Keratinocyte (primary cell): Measurements from ENCODE around the gene FBLN7. TPM values are rescaled to one million over a fixed set of nuclear protein-coding genes. Genes with fewer than 3 reads are reported as not detected.

ENCODE experiments used
- DNase-seq: peaks from one replicate; pipeline ENCODE4 v3.0.0-alpha.2; 2011; ENCODE audit warnings: low read depth, missing footprints, low spot score
- FAIRE-seq: peaks from 2 replicates; lab custom pipeline; 2011; peaks lifted over from hg19 to GRCh38; lab: Jason Lieb, UNC
- H2AFZ ChIP-seq: 2 replicates; pipeline ENCODE4 v1.6.0; 2012; ENCODE audit warnings: low read length, control low read depth, inconsistent platforms; ENCODE audit not compliant: control insufficient read depth
- H3K27ac ChIP-seq: 2 replicates; pipeline ENCODE4 v1.5.1; 2011; ENCODE audit warnings: low read length; ENCODE audit not compliant: control insufficient read depth, insufficient read depth
- H3K27me3 ChIP-seq: 3 replicates; pipeline ENCODE4 v1.6.0; 2011; ENCODE audit warnings: low read length; ENCODE audit not compliant: control insufficient read depth, insufficient read depth; ENCODE audit errors: extremely low read depth
- H3K36me3 ChIP-seq, 2 experiments: 2 replicates in 1 of 2; 3 replicates in 1 of 2; pipeline ENCODE4 v1.5.1; 2011; ENCODE audit warnings: low read length in 2 of 2, mild to moderate bottlenecking in 1 of 2; ENCODE audit not compliant: control insufficient read depth in 2 of 2, insufficient read depth in 2 of 2; ENCODE audit errors: extremely low read depth in 1 of 2
- H3K4me1 ChIP-seq: 3 replicates; pipeline ENCODE4 v1.5.1; 2011; ENCODE audit warnings: low read length; ENCODE audit not compliant: control insufficient read depth, insufficient read depth; ENCODE audit errors: extremely low read depth
- H3K4me2 ChIP-seq: 3 replicates; pipeline ENCODE4 v1.6.0; 2011; ENCODE audit warnings: low read depth, low read length; ENCODE audit not compliant: control insufficient read depth, insufficient read depth; ENCODE audit errors: extremely low read depth
- H3K4me3 ChIP-seq, 3 experiments: fragments of 200-600 bp in 1 of 3; sonication (generic) in 1 of 3; 2 replicates in 2 of 3; 3 replicates in 1 of 3; pipeline ENCODE4 v1.5.1; 2011 to 2016; ENCODE audit warnings: low read length in 3 of 3, mild to moderate bottlenecking in 3 of 3, control low read depth in 2 of 3, inconsistent platforms in 1 of 3, low read depth in 1 of 3, mixed read lengths in 1 of 3, mixed run types in 1 of 3, moderate library complexity in 1 of 3; ENCODE audit not compliant: control insufficient read depth in 2 of 3, insufficient read depth in 2 of 3; ENCODE audit errors: extremely low read depth in 1 of 3
- H3K79me2 ChIP-seq: 2 replicates; pipeline ENCODE4 v1.6.0; 2012; ENCODE audit warnings: low read length; ENCODE audit not compliant: control insufficient read depth, insufficient read depth
- H3K9ac ChIP-seq: 3 replicates; pipeline ENCODE4 v1.6.0; 2011; ENCODE audit warnings: low read length; ENCODE audit not compliant: control insufficient read depth, insufficient read depth; ENCODE audit errors: extremely low read depth
- H3K9me1 ChIP-seq: 3 replicates; pipeline ENCODE4 v1.6.0; 2011; ENCODE audit warnings: low read length; ENCODE audit not compliant: control insufficient read depth, insufficient read depth; ENCODE audit errors: extremely low read depth
- H3K9me3 ChIP-seq: 2 replicates; pipeline ENCODE4 v1.5.1; 2012; ENCODE audit warnings: low read depth, low read length; ENCODE audit not compliant: control insufficient read depth
- H4K20me1 ChIP-seq: 3 replicates; pipeline ENCODE4 v1.6.0; 2011; ENCODE audit warnings: low read length; ENCODE audit not compliant: control insufficient read depth, insufficient read depth; ENCODE audit errors: extremely low read depth
- EZH2 ChIP-seq: IDR thresholded peaks from one replicate; pipeline ENCODE4 v1.6.1; 2012; ENCODE audit warnings: inconsistent platforms, mild to moderate bottlenecking, low read length, moderate library complexity
- dilution Hi-C: fragments of 300-500 bp; cut with MboI; formaldehyde crosslinking; loops from one replicate; pipeline ENCODE4 v1.7.0; 2020; ENCODE audit warnings: low sequenced_read_pairs; ENCODE audit not compliant: extremely low pct_ligation_motif_present
- polyA plus RNA-seq, 5 experiments: library from polyadenylated mRNA; depleted of rRNA in 3 of 5; stranded (reverse) in 3 of 5; stranded (forward) in 1 of 5; unstranded in 1 of 5; fragments of >200 nt; gene quantifications; 1 replicate in 1 of 5; 2 replicates in 3 of 5; 3 replicates in 1 of 5; pipeline versions ENCODE4 v1.2.1 to v1.2.3, GENCODE V29; 2011 to 2012; ENCODE audit warnings: missing spikeins in 2 of 5, low read depth in 1 of 5, low replicate concordance in 1 of 5
- TF ChIP-seq, protein P1 (sequence below), 3 experiments: IDR thresholded peaks in 1 of 3; conservative IDR thresholded peaks in 1 of 3; optimal IDR thresholded peaks in 1 of 3; 2 replicates in 2 of 3; 3 replicates in 1 of 3; pipeline versions ENCODE3 to v1.5.1; 2011; ENCODE audit warnings: low read length in 3 of 3, mild to moderate bottlenecking in 3 of 3, moderate library complexity in 2 of 3, control low read depth in 1 of 3, inconsistent platforms in 1 of 3; ENCODE audit not compliant: insufficient read depth in 2 of 3; ENCODE audit errors: extremely low read depth in 1 of 3

The FBLN7 gene
- polyA plus RNA-seq, 1 donor (not counting 4 experiments of a cell fraction or from before 2014, with no cell fraction given), result not detected

DNA sequence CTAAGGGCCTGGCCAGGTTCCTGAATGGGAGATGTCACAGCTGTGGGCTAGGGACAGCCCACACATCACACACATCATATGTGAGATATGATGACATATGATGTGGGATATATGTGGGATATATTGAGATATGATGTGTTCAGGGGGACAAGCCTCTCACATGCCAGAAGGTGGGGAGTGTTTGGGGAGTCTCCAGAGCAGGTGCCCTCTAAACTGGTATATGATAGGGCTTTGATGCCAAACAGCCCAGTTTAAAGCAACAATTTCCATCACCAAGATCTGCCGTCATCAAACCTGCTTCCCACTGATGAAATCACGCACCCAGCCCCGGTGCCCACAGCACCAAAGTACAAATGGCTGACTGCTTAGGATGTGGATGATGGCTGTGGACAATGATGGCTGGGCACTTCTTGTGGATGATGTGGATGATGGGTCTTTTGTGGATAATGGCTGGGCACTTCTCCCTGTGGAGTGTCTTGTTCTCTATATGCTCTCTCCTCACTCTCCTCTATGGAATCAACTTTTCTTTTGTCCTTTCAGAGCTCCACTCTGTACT is 50.9 kb downstream of the FBLN7 start:
- Histone ChIP-seq H4K20me1 (no peaks in the 10 kb centered on the region), H3K4me2 (no peak overlapping the region), H3K4me3 (no peak overlapping the region), H3K79me2 (no peaks in the 10 kb centered on the region), H2AFZ (no peak overlapping the region), H3K9me3 (no peaks in the 10 kb centered on the region), H3K27me3 (no peaks in the 10 kb centered on the region), H3K4me1 (peaks cover 8% of the 10 kb centered on the region), H3K9ac (no peak overlapping the region), H3K9me1 (no peaks in the 10 kb centered on the region), H3K27ac (no peak overlapping the region), H3K36me3 (no peaks in the 10 kb centered on the region)
- dilution Hi-C loops, result no loop called here
- DNase-seq (no peak), FAIRE-seq (no peak)
- no peak for TF ChIP-seq EZH2
- TF ChIP-seq, protein P1, sequence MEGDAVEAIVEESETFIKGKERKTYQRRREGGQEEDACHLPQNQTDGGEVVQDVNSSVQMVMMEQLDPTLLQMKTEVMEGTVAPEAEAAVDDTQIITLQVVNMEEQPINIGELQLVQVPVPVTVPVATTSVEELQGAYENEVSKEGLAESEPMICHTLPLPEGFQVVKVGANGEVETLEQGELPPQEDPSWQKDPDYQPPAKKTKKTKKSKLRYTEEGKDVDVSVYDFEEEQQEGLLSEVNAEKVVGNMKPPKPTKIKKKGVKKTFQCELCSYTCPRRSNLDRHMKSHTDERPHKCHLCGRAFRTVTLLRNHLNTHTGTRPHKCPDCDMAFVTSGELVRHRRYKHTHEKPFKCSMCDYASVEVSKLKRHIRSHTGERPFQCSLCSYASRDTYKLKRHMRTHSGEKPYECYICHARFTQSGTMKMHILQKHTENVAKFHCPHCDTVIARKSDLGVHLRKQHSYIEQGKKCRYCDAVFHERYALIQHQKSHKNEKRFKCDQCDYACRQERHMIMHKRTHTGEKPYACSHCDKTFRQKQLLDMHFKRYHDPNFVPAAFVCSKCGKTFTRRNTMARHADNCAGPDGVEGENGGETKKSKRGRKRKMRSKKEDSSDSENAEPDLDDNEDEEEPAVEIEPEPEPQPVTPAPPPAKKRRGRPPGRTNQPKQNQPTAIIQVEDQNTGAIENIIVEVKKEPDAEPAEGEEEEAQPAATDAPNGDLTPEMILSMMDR (optimal IDR thresholded peaks at IDR 0.05 in 1 of 3, IDR thresholded peaks at IDR 0.05 in 1 of 3, conservative IDR thresholded peaks at IDR 0.05 in 1 of 3; ENCODE audit: extremely low read depth in 1 of 3, insufficient read depth in 2 of 3, low read length in 3 of 3), result no peak

DNA sequence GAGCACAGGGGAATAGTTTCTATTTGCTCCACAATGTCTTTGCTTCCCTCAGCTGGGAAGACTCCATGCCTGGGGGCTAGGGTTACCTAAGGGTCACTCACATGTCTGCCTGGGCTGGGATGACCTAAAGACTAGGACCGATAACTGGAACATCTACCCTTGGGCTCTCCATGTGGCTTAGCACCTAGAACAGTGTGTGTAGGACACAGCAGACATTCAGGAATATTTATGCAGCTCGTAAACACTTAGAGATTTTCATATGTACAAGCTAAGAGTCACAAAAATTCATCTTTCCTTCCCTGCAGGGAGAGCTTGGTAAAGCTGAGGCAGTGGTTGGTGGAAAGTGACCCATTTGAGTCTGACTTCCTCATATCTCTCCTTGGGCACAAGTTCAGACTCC is 55.8 kb downstream of the FBLN7 start:
- Histone ChIP-seq H3K4me2 (no peak overlapping the region), H4K20me1 (no peaks in the 10 kb centered on the region), H3K27me3 (peaks cover 5% of the 10 kb centered on the region), H3K4me1 (no peaks in the 10 kb centered on the region), H3K9ac (no peak overlapping the region), H3K36me3 (no peaks in the 10 kb centered on the region), H3K27ac (no peak overlapping the region), H3K9me1 (no peaks in the 10 kb centered on the region), H3K9me3 (no peaks in the 10 kb centered on the region), H3K79me2 (no peaks in the 10 kb centered on the region), H2AFZ (no peak overlapping the region), H3K4me3 (no peak overlapping the region)
- FAIRE-seq (no peak), DNase-seq (no peak)
- TF ChIP-seq, protein P1 (optimal IDR thresholded peaks at IDR 0.05 in 1 of 3, IDR thresholded peaks at IDR 0.05 in 1 of 3, conservative IDR thresholded peaks at IDR 0.05 in 1 of 3; ENCODE audit: extremely low read depth in 1 of 3, insufficient read depth in 2 of 3, low read length in 3 of 3), result no peak
- TF ChIP-seq EZH2, result no peak
- dilution Hi-C loops, result no loop called here
